ENCODE data around the gene PDE5A. TPM values are rescaled to one million over a fixed set of nuclear protein-coding genes. Genes with fewer than 3 reads are reported as not detected.

PDE5A gene
- total and polyA plus RNA-seq, 2 donors (not counting 1 experiment from before 2014, with no cell fraction given), result 0.49 to 1.4 TPM

- no peaks in the 10 kb centered on the region for H3K4me1 ChIP-seq (ENCODE audit: control insufficient read depth in 2 of 2, insufficient read depth in 2 of 2, low read length in 2 of 2)
- no peaks in the 10 kb centered on the region for H3K79me2 ChIP-seq (ENCODE audit: control insufficient read depth, insufficient read depth, low read length)
- H3K9ac ChIP-seq (ENCODE audit: low read length), result no peak overlapping the region
- ChIA-PET CTCF (no interaction called here), POLR2A (no interaction called here)
- H3K9me3 Mint-ChIP-seq (ENCODE audit: insufficient read depth), result no peaks in the 10 kb centered on the region
- H3K27ac ChIP-seq (ENCODE audit: low read length in 2 of 2), result no peak overlapping the region
- H4K20me1 ChIP-seq (ENCODE audit: control insufficient read depth, insufficient read depth, low read length, poor library complexity, severe bottlenecking), result no peaks in the 10 kb centered on the region
- peaks cover 18% of the 10 kb centered on the region for H3K27me3 Mint-ChIP-seq
- TF ChIP-seq, protein P1, sequence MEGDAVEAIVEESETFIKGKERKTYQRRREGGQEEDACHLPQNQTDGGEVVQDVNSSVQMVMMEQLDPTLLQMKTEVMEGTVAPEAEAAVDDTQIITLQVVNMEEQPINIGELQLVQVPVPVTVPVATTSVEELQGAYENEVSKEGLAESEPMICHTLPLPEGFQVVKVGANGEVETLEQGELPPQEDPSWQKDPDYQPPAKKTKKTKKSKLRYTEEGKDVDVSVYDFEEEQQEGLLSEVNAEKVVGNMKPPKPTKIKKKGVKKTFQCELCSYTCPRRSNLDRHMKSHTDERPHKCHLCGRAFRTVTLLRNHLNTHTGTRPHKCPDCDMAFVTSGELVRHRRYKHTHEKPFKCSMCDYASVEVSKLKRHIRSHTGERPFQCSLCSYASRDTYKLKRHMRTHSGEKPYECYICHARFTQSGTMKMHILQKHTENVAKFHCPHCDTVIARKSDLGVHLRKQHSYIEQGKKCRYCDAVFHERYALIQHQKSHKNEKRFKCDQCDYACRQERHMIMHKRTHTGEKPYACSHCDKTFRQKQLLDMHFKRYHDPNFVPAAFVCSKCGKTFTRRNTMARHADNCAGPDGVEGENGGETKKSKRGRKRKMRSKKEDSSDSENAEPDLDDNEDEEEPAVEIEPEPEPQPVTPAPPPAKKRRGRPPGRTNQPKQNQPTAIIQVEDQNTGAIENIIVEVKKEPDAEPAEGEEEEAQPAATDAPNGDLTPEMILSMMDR (IDR thresholded peaks at IDR 0.05), result no peak
- TF ChIP-seq EZH2 (IDR thresholded peaks at IDR 0.05; ENCODE audit: borderline replicate concordance, insufficient read depth, low read depth, low read length, poor library complexity, severe bottlenecking), result no peak
- H3K4me3 ChIP-seq (ENCODE audit: control extremely low read depth in 1 of 5, extremely low read depth in 1 of 5, insufficient read depth in 1 of 5, low read depth in 2 of 5, low read length in 4 of 5), result no peak overlapping the region
- no peak for DNase-seq
- intact Hi-C loops (cut with micrococcal nuclease), result no loop called here
- H3K27ac Mint-ChIP-seq, result no peak overlapping the region
- H3K27me3 ChIP-seq (replicated peaks in 1 of 4; ENCODE audit: control extremely low read depth in 1 of 4, control insufficient read depth in 3 of 4, insufficient read depth in 4 of 4, low read length in 3 of 4), result no peaks in the 10 kb centered on the region
- ATAC-seq (ENCODE audit: low read depth), result no peak
- no peak overlapping the region for H2AFZ ChIP-seq (ENCODE audit: insufficient read depth, low read depth, low read length, poor library complexity, severe bottlenecking)
- H3K4me3 Mint-ChIP-seq, result no peak overlapping the region
- 100% methylated on average over 3 of the region's 3 CpGs for WGBS (ENCODE audit: insufficient coverage)
- no peaks in the 10 kb centered on the region for H3K9me3 ChIP-seq (ENCODE audit: control extremely low read depth in 1 of 3, control insufficient read depth in 2 of 3, insufficient read depth in 1 of 3, low read length in 2 of 3)
- no peak overlapping the region for H3K4me2 ChIP-seq (replicated peaks; ENCODE audit: low read depth, low read length, poor library complexity, severe bottlenecking)
- H3K36me3 ChIP-seq (replicated peaks in 1 of 2; ENCODE audit: control extremely low read depth in 1 of 2, control insufficient read depth in 1 of 2, extremely low read depth in 1 of 2, insufficient read depth in 2 of 2, low read length in 1 of 2), result no peaks in the 10 kb centered on the region
- H3K4me1 Mint-ChIP-seq, result no peaks in the 10 kb centered on the region
These were observed 48.3 kb downstream of the PDE5A start for GRCh38 chr4:119580293-119580692.

DNA sequence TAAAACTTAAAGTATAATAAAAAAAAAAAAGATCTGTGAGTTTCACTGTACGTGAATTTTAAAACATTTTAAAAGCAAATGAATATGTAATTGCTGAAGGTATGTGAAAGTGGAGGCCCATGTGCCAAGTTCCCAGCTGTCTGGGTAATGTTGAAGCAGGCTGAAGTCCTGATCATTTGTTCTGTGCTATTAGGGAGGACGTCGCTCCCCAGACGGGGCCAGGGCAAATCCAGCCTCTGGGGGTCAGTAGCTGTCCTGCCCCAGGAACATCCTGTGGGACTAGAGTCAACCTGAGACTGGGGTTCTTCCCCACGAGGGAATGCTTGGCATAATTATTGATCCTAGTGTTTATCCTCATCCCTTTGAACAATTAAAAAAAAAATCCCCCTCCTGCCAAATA, 48.8 kb downstream of the PDE5A start:
- Mint-ChIP-seq H3K4me3 (no peak overlapping the region), H3K9me3 (ENCODE audit: insufficient read depth) (no peaks in the 10 kb centered on the region), H3K27me3 (peaks cover 18% of the 10 kb centered on the region), H3K4me1 (no peaks in the 10 kb centered on the region), H3K27ac (no peak overlapping the region)
- H3K27me3 ChIP-seq (replicated peaks in 1 of 4; ENCODE audit: control extremely low read depth in 1 of 4, control insufficient read depth in 3 of 4, insufficient read depth in 4 of 4, low read length in 3 of 4), result no peaks in the 10 kb centered on the region
- H3K4me3 ChIP-seq (ENCODE audit: control extremely low read depth in 1 of 5, extremely low read depth in 1 of 5, insufficient read depth in 1 of 5, low read depth in 2 of 5, low read length in 4 of 5), result no peak overlapping the region
- ATAC-seq (ENCODE audit: low read depth), result no peak
- H3K27ac ChIP-seq (ENCODE audit: low read length in 2 of 2), result no peak overlapping the region
- H3K9me3 ChIP-seq (ENCODE audit: control extremely low read depth in 1 of 3, control insufficient read depth in 2 of 3, insufficient read depth in 1 of 3, low read length in 2 of 3), result no peaks in the 10 kb centered on the region
- H3K4me1 ChIP-seq (ENCODE audit: control insufficient read depth in 2 of 2, insufficient read depth in 2 of 2, low read length in 2 of 2), result no peaks in the 10 kb centered on the region
- CTCF ChIA-PET, result no interaction called here
- POLR2A ChIA-PET, result no interaction called here
- no peak overlapping the region for H2AFZ ChIP-seq (ENCODE audit: insufficient read depth, low read depth, low read length, poor library complexity, severe bottlenecking)
- WGBS (ENCODE audit: insufficient coverage), result 100% methylated on average over 3 of the region's 5 CpGs
- no peak overlapping the region for H3K9ac ChIP-seq (ENCODE audit: low read length)
- H3K36me3 ChIP-seq (replicated peaks in 1 of 2; ENCODE audit: control extremely low read depth in 1 of 2, control insufficient read depth in 1 of 2, extremely low read depth in 1 of 2, insufficient read depth in 2 of 2, low read length in 1 of 2), result no peaks in the 10 kb centered on the region
- H4K20me1 ChIP-seq (ENCODE audit: control insufficient read depth, insufficient read depth, low read length, poor library complexity, severe bottlenecking), result no peaks in the 10 kb centered on the region
- no peak overlapping the region for H3K4me2 ChIP-seq (replicated peaks; ENCODE audit: low read depth, low read length, poor library complexity, severe bottlenecking)
- TF ChIP-seq EZH2 (IDR thresholded peaks at IDR 0.05; ENCODE audit: borderline replicate concordance, insufficient read depth, low read depth, low read length, poor library complexity, severe bottlenecking), result no peak
- TF ChIP-seq, protein P1 (IDR thresholded peaks at IDR 0.05), result no peak
- intact Hi-C loops (cut with micrococcal nuclease), result no loop called here
- no peaks in the 10 kb centered on the region for H3K79me2 ChIP-seq (ENCODE audit: control insufficient read depth, insufficient read depth, low read length)
- no peak for DNase-seq
